ENCODE data around the gene NSMF.
"Not testable (repeated sequence)": the region's sequence is repeated elsewhere in the genome, so short reads cannot be mapped to it uniquely, and the experiment has no call there.

Gene NSMF

DNA sequence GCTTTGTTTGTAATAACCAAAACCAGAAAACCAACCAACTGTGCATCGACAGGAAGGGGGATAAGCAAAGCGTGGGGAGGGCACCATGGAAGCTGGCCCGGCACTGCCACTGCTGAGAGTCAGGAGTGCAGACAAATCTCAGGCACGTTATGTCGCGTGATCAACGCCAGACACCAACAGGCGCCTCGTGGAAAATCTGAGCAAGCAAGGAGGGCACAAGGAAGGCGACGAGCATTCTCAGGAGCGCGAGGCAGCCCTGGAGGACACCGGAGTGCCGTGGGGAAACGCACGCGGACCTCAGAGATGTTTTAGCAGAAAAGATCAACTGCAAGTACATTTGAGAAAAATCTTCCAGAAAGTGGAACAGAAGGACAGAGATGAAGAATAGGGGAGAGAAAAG is 15.1 kb upstream of the NSMF start:
- DNase-seq: no peak

DNA sequence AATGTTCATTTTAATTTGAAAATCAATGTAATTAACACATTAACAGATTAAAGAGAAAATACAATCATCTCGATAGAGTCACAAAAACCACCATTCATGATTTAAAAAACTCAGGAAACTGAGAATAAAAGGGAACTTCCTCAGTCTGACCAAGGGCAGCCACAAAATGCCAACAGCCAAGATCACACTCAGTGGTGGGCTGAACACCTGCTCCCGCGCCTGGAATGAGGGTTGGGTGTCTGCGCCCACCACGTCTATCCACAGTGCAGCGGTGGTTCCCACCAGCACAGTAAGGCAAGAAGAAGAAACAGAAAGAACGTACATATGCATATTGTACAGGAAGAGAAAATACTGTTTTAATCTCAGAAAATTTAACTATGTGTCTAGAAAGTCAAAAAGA is 11.7 kb upstream of the NSMF start:
- DNase-seq: no peak

DNA sequence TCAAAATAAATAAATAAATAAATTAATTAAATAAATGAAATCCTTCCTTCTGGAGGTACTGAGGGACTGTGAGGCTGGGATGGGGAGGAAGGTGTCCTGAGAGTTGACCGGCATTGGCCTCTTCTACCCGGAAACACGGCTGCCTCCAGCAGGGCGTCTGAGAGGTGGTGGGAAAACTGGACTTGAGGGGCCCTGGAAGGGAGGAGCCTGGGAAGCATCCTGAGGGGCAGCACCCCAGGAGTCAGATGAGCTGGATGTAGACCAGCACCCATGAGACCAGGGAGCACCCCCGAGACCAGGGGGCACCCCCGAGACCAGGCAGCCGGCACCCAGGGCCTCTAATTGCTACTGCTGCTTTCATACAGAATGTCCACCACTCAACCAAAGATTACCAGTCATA is 8.8 kb upstream of the NSMF start:
- no peak for DNase-seq

DNA sequence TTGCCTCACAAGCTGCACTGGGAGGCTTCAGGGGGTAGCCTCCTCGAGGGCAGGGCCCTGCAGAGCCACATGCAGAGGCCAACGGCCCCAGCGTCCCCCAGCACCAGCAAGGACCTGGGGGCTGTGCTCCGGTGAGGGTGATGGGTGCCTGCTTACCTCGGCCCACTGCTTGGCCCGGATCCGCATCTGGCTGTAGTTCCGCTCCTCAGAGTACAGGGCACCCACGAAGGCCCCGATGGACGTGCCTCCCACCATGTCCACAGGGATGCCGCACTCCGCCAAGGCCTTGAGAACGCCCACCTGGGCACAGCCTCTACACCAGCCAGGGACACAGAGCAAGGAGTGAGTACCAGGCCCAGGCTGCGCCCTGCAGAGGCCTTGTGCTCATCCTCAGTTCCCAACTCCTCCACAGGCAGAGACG is 8.0 kb upstream of the NSMF start:
- no peak for DNase-seq

DNA sequence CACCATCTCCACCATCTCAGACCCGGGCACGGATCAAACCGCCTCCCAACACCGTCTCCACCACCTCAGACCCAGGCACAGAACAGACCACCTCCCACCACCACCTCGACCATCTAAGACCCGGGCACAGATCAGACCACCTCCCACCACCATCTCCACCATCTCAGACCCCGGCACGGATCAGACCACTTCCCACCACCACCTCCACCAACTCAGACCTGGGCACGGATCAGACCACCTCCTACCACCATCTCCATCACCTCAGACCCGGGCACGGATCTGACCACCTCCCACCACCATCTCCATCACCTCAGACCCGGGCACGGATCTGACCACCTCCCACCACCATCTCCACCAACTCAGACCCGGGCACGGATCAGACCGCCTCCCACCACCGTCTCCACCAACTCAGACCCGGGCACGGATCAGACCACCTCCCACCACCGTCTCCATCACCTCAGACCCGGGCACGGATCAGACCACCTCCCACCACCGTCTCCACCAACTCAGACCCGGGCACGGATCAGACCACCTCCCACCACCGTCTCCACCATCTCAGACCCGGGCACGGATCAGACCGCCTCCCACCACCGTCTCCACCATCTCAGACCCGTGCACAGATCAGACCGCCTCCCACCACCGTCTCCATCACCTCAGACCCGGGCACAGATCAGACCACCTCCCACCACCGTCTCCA is 7.4 kb upstream of the NSMF start:
- not testable (repeated sequence) for DNase-seq

DNA sequence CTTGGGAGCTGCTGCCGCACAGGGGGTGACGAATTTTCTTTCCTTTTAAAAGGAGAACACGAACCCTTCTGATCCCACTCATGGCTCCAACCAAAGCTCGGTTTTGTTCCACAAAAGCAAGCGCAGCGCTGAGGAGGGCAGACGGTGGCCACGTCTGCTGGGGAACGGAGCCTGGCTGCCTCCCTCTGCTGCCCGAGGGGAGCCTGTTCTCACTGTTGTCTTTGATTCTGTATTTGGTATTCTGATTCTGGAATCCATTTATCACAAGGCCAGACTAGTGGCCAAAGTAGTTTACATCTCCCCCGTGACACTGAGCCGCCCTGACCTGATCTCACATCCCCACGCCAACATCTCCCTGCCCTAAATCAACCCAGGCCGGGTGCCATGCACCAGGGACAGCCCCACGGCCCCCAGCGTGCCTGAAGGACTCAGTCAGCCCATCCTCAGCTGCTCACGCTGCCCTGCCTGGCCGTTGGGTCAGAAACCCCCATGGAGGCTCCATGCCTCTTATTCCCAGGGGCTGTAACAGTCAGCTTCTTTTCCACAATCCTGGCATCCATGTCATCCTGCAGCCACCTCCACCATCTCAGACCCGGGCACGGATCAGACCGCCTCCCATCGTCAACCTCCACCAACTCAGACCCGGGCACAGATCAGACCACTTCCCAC is 6.7 kb upstream of the NSMF start:
- no peak for DNase-seq

DNA sequence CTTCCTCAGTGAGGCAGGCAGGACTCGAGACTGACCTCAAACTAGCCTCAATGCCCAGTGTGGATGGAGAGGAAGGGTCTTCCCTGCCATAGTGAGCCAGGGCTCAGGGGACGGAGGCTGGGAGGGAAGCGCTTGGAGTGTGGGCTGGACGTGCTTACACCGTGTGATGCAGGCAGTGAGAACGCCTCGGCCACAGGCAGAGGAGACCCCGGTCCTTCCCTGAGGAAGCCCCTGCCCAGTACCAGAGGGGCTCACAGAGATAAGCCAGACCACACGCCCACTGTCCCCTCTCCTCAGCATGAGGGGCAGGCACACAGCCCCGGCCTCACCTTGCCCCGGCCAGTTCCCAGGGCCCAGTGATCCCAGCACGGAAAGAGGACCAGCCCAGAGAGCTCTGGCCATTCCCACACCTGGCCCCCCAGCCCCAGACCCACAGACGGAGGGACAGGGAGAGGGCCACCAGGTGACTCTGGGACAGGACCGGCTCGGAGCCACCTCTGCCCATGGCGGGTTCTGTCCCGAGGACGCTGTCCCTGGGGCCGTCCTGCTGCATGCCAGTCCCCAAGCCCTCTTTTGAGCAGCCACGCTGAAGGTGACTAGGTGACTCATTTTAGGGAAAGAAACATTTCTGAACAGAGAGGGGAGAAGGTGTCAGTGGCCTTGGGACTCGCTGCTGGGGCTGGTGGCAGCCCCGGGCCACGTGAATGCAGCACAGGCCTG is 6.0 kb upstream of the NSMF start:
- DNase-seq: no peak

DNA sequence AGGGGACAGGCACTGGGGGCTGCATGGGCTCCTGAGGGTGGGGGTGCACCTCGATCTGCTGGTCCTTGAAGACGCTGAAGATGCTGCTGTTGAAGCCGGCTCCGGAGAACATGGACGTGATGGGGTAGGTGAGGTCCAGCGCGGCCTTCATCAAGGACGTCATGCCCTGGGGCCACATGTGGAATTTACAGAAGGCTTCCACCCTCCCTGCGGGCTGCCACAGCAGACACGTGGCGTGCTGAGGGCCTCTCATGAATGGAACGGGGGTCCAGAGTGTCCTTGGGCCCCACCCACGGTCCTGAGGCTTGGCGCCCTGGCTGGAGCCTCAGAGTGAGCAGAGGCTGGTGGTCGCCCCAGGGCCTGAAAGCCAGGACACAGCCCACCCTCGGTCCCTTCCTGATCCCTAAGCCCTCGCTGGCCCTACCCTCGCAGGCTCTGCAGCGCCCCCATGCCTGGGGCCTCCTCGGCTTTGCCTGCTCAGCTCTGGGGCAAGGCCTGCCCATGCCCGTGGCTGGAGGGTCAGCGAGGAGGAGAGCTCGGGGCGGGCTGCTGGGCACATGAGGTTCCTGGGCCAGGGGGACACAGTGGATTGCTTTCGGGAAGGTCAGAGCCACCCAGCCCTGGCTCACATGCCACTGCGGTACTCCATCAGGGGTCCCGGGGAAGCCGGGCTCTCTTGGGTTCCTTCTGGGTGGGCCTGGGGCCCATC is 5.3 kb upstream of the NSMF start:
- no peak for DNase-seq

DNA sequence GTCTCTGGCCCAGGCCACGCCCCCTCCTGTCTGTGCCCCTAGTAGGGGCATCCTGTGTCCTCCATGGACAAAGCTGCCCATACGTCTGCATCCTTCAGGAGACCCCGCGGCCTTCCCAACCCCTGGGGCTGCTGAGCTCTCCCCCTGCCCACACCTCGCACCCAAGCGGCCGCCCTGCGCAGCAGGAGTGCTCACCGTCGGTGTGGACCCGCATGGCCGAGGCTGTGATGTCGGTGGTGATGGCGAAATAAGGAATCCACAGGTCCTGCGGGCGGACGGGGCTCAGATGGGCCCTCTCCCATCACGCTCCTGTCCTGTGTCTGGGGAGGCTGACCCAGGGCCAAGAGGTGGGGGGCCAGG is 4.8 kb upstream of the NSMF start:
- no peak for DNase-seq

DNA sequence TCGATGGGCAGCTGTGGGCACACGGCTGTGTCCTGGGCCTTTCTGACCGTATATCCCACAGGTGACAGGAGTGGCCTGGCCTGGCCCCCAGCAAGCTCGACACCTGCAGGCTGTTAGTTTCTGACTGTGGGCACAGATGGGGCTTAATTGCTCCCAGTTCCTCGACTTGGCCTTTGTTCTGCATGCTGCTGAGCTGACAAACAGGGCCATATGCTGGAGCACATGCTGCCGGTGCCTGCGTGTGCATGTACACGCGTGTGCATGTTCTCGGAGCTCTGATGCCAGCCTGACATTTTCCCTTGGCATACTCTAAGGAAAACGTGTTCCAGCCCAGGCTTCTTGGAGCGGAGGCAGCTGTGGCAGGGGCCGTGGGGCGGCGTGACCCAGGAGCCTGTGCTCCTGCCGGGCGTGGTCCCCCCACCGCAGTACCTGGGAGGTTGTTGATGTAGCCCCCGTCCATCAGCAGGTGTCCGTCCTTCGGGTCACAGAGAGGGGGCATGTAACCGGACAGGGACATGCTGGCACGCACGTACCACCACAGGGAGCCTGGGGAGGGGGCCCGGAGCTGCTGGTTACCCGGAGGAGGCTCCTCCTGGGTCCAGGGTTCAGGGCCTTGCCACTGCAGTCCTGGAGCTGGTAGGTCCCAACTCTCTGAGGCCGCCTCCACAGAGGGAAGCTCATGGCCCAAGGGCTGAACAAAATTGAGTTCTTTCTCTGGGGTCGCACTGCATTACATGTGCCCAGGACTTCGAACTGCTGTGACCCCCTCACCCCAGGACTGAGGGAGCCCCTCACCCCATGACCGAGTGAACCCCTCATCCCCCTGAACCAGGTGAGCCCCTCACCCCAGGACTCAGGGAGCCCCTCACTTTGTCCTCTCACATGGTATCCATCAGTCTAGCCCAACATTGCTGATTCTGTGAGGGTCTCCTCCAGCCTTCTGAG is 4.1 kb upstream of the NSMF start:
- DNase-seq: no peak

DNA sequence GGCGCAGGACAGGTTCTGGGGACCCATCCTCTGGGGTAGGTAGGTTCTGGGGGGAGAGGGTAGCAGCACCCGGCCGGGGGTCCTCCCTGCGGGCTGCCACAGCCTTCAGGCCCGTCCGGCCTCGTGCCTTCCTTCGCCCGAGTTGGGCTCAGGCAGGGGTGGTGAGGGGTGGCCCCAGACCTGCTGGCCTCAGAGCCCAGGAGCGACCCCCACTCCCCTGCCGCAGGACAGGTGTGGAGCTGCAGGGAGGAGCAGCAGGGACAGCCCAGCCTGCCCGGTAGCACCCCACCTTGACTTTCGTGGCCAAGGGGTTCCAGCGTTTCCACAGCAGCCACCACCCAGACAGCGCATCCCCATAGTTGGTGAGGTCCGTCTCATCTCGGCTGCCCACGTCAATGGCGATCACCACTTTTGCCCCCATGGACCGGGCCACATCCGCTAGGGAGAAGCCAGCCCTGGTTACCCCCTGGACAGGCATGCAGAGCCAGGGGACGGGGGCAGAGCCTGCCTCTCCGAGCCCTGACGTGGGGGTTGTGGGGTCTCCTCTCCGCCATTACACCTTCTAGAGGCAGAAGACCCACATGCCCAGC is 3.4 kb upstream of the NSMF start:
- DNase-seq: no peak

DNA sequence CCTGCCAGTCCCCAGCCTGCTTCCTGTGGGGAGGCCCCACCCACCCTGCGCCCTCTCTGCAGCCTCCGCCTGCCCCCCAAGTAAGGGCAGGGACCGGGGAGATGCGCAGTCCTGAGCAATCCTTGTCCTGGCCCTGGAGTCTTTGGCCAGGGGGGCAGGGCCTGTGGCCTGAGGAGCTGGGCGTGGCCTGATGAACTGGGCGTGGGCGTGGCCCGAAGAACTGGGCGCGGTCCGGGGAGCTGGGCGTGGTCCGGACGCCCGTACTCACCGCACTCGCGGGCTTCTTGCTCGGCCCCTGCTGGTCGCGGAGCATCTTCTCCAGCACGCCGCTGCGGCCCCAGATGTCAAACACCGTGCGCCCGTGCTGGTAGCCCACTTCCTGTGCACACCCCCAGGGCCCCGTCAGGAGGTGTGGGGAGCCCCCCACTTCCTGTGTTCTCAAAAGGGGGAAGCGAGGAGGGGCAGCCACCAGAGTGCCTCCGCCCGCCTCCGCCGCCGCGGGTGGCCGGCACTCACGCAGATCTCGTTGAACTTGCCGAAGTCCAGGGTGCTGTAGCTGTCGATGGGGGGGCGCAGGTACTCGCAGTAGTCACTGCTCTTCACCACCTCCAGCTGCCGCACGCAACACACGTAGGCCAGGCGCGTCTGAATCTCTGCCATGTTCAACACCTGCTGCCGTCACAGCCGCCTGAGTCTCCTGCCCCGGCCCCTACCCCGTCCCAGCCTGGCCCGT is 2.7 kb upstream of the NSMF start:
- DNase-seq: no peak

DNA sequence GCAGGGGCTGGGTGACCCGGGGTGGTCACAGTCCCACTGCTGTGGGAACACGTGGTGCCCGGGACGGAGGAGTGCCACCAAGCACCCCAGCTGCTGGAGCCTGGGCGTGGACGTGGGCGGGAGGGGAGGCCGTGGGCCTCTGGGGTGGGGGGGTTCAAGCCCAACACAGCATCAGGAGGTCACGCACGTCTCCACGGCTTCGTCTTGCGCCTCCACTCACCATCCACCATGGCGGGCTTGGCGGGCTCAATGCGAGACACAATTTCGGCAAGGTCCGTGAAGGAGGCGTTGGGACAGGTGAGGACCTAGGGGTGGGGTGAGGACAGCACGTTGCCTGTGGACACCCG is 2.2 kb upstream of the NSMF start:
- DNase-seq: no peak

DNA sequence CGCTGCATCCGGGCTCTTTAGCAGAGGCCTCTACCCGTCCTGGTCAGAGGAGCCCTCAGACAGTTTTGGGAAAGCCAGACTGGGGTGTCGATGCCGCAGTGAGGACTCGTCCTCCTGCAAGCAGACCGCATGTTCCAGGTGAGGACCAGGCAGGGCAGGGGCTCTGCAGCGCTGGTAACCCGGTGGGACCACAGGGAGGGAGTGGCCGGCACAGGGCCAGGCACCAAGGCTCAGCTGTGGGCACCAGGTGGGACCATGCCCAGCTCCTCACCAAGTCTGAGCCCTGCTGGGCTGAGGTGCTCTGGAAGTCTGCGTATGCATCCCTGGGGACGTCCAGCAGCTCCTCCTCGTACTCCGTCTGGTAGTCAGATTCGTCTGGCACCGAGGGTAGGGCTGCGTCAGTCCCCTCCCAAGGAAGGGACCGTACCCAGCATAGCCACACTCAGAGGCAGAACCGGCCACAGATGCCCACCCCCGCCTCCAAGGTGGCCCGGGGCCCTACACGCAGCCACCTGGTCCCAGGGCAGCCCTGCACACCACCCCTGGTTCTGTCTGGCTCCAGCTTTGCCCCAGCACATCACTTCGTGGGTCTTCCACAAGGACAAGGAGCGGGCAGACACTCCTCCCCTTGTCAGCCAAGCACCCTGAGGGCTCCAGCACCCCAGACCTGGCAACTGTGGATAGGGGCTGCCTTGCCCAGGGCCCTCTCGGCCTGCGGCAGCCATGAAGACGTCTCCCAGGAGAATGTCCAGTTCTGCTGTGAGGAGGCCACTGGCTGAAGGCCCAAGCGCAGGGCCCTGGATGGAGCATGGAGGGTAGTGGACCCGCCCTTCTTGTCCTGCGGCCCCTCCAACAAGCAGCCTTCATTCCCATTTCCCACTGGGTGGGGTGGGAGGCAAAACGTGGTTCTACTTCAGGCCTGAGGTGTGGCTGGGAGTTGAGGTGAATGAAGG is 1.5 kb upstream of the NSMF start:
- DNase-seq: no peak

DNA sequence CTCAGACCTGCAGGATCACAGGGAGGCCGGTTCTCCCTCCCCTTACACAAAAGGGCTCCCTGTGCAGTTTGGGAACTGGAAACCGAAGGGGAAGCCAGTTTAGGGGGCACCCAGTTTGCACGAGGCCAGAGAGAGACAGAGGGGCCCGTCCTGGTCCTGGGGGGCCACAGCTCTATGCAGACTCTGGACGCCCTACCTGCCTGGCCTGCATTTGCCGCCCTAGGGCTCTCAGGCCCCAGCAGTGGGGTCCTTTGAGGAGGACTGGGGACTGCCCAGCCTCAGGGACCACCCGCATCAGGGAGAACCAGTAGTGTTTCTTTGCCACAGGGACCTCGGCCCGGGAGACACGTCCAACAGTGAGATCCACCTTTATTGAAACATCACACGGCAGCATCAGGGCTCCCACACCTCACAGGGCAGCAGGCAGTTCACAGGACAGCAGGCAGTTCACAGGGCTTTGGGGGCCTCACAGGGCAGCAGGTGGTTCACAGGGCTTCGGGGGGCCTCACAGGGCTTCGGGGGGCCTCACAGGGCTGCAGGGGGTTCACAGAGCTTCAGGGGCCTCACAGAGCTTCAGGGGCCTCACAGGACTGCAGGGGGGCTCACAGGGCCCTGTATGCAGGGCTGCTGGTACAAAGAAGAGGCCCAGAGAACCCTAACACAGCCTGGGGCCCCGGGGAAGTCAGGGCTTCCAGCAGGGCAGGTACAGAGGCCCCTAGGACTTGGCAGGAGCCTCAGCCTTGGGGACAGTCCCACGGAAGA is 648 bp upstream of the NSMF start:
- DNase-seq: no peak

DNA sequence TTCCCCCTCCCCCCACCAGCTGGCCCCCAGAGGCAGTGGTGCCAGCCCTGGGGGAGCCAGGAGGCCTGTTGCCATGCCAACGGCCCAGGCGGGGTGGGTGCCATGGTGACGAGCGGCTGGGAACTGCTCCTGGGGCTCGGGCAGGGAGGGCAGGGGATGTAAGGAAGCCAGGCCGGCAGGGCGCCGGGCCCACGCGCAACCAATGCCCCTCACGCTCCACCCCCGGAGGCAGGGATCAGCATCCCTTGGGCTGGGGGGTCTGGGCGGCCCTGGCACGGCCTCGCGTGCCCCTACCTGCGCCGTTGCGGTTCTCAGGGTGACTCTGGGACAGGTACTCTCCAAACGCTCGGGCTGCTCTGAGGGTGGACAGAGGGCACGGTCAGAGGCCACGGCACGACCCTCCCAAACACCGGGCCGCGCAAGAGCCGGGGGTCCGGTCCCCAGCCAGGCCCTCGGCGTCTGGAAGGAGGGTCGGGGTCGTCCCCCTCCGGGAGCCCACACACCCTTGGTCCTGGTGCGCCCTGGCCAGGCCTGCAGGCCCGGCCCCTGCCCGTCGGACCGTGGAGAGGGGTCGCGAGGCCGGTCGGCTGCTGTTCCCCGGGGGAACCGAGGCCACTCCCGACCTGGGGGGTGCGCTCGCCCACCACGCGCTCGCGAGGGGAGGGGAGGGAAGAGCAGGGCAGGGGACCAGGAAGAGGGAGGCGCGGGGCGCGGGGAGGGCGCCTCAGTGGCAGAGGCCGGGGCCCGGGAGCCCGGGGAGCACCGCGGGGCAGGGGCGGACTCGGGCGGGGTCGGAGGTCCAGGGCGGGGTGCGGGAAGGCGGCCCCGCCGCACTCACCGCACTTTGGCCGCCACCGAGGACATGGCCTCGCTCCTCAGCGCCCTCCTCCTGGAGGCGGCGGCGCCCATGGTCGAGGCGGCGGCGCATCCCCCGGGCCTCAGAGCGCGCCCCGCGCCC is 661 bp downstream of the NSMF start:
- DNase-seq: no peak

DNA sequence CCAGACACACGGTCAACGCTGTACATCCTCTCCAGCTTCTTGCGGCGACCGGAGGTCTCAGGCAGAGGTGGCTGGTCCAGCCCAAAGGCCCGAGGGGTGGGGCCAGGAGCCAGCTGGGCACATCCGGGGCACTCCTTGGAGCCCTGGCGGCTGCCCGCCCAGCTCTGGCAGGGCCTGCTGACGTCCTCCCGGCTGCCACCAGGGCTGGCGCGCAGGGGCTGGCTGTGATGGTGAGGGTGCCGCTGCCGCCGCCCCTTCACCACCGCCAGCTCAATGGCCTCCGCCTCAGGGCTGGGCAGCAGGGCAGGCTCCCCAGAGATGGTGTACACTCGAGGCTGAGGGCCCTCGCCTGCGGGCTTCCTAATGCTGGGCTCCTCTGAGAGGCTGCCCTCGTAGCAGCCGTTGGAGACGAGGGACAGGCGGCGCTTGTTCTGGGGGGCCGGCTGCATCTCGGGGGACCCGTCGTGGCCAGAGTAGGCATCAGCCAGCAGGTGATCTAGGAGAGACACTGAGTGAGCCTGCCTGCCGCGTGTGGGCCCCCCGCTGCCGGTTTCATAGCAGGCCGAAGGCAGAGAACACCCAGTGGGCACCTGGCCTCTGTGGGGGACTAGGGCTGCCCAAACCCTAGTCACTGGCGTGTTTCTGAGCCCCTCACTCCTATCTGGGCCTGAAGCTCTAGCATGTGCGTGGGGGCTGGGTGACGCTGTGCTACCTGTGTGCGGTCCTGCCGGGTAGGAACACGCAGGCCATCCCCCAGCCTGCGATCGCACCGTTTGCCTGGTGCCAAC is 1.5 kb downstream of the NSMF start:
- DNase-seq: no peak
